ENCODE data around the gene TESK1.
"Not testable (repeated sequence)": the region's sequence is repeated elsewhere in the genome, so short reads cannot be mapped to it uniquely, and the experiment has no call there.

DNA sequence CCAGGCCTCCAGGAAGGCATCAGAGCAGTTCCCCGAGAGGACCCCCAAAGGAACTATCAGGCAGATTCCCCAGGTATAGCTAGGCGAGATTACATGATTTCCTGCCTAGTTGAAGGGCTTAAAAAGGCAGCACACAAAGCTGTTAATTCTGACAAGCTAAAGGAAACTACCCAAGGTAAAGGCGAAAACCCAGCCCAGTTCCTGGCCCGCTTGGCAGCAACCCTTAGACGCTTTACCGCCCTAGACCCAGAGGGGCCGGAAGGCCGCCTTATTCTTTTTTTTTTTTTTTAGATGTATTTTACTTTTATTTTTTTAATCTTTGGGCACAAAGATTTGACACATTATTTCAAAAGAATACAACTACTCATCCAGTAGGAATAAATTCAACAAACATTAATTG, 33.7 kb downstream of the TESK1 start:
- TF ChIP-seq, protein P1, sequence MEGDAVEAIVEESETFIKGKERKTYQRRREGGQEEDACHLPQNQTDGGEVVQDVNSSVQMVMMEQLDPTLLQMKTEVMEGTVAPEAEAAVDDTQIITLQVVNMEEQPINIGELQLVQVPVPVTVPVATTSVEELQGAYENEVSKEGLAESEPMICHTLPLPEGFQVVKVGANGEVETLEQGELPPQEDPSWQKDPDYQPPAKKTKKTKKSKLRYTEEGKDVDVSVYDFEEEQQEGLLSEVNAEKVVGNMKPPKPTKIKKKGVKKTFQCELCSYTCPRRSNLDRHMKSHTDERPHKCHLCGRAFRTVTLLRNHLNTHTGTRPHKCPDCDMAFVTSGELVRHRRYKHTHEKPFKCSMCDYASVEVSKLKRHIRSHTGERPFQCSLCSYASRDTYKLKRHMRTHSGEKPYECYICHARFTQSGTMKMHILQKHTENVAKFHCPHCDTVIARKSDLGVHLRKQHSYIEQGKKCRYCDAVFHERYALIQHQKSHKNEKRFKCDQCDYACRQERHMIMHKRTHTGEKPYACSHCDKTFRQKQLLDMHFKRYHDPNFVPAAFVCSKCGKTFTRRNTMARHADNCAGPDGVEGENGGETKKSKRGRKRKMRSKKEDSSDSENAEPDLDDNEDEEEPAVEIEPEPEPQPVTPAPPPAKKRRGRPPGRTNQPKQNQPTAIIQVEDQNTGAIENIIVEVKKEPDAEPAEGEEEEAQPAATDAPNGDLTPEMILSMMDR (IDR thresholded peaks at IDR 0.05), result not testable (repeated sequence)
- TF ChIP-seq POLR2A (IDR thresholded peaks at IDR 0.05), result not testable (repeated sequence)
